Activated CD4-positive, CD25-positive, alpha-beta regulatory T cell treated with anti-CD3 and anti-CD28 coated beads, Interleukin-2, amount 50 U/mL, for 24 hours (primary cell): ENCODE data around the gene HOXD10.

ENCODE experiments used
- ATAC-seq, 2 donors: fragments of 150-1000 bp; cut with Tn5 transposase; one replicate each; pipeline ENCODE4 v1.10.0; 2021; ENCODE audit warnings: mild to moderate bottlenecking in 1 of 2, moderate library complexity in 1 of 2

The HOXD10 gene

DNA sequence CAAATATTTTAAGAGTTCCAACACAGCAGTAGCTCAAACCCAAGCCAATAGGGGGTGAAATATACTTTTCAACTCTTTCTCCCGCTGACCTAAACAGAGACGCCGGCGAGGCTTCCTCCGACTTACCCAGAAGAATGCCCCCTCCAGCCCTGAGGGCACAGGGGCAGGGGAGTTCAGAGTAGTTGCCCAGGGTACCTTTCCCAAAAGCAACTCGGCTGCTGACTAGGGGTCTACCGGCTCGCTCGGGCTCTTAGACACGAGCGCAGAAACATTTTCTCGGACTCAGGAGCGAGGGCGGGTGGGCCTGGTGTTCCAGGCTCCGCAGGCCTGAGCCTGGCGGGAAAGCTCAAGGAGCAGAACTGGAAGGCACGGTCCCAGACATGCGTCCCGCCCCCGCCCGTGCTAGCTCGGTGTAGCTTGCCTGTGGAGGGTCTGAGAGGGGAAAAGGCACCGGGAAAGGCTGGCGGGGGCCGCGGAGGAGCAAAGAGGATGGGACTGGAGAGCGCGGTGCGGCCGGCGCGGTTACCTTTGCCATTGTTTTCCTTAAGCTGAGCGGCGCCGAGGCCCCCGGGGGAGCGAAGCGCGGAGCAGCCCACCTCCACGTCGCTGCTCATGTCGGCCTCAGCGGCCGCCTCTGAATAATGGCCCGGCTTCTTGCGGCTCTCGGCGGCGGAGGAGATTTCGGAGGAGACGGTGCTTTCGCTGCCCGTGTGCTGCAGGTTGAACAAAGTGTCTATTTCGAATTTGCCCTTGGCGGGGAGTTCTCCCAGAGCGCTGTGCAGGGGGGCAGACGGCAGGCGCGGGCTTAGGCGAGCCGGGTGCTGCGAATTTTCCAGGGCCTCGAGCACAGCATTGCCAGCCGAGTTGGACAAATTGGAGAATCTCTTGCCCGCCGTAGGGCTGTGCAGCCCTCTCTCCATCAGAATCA is 33.5 kb upstream of the HOXD10 start:
- no peak for ATAC-seq

DNA sequence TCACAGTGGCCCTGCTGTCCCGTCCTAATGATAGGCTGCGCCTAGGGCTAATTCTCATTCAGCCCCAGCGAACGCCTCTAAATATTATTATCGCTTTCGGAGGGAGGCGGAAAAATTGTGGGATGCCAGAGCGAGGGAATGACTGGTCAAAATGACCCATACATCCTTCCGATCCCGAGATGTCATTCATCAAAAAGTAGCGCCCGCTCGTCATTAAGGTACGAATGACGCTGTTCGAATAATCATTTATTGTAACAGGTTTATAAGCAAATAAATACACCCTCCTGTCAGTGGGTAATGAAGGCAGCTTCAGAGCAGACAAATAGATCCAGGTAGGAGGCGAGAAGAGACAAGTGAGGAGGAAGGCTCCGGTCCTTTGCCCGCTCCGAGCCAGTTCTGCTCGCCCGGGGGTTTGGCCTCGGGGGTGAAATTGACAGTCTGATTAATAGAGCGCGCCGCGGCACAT is 32.7 kb upstream of the HOXD10 start, which contains the start of gene EVX2:
EVX2 (minus strand) TSS at position 167 of the 466 bp plus-strand sequence. CDS start 186 bp downstream, outside the sequence.
- no peak for ATAC-seq

DNA sequence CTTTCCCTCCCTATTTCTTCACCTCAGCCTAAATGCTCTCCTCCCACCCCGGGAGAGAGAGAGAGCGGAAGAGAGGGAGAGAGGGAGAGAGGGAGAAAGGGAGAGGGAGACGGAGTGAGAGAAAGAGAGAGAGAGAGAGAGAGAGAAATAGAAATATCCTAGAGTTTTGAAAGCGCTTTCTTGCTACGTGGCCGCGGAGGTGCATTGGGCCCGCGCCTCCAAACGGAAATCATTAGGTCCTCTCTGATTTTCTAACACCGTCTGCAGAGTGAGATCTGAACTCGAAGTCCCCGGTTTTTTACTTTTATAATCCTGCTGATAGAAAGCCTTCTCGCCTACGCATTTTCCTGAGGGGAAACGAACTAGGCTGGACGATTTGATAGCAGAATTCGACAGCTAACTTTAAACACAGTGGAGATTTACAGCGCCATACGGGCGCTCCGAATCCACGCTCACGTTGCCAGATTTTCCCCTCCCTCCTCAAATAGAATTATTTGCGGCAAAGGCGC is 31.9 kb upstream of the HOXD10 start:
- ATAC-seq = no peak

DNA sequence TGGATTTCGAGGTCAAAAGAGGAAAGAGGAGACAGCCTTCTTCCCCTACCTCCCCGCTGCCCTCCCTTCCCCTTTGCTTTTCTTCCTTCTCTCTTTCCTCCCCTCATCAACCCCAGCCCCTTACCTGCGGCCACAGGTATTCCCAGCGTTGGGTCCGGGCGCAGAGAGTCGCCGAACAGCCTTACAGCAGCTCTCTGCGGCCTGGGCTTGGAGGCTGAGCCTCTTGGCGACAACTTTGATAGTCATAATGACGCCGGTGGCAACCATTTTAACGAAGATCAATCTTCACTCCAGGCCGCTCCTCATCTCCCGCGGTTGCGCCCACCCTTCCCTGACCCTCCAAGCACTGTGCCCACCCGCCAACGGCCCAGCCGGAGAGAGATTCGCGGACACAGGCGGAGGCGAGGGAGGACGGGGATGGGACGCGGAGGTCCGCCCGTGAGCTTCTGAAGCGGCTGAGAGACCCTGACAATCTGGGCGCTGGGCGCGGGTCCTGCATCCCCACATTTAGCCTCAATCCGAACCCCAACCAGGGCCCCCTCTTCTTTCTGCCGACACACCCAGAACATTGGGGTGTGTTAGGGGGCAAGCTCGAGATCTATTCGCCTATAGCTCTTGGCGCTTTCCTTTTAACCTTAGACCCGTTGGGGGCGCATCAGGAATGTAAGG is 31.3 kb upstream of the HOXD10 start:
- ATAC-seq = no peak

DNA sequence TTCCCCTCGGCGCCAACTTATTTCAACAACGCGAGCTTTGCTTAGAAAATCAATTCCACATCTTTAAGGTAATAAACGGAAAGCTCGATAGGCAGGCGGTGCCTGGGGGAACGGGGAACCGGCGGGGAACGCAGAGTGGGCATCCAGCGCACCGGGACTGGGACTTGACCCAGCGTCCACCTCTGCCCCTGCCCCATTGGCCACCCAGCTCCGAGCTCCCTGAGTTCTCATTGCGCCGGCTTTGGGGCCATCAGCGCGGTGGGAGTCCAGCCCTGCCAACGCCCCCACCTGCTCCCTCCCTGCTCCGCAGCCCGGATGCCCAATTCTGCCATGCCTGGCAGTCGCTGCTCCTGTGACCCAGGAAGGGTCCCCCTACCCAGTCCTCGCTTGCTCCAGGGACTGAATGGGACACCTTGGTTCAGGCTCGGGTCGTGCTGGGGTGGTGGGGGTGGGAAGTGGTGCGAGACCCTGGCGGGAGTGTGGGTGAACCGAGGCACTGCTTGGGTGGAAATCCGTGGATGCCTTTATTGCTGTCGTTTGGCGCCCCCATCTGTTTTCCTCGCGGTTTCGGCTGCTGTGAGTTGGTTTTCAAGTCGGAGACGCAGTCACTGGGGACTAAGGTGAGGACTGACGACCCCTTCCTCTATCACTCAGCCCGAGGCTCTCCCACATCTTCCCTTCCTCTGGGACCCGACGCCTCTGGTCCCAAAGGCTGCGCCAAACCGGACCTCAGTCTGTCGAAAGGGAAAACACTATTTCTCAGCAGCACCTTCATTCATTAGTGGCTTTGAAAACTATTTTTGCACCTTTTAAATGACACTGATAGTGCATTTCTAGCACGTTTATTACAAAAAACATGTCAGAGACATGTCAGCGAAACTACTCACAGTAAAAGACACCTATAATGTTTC is 30.5 kb upstream of the HOXD10 start:
- no peak for ATAC-seq

DNA sequence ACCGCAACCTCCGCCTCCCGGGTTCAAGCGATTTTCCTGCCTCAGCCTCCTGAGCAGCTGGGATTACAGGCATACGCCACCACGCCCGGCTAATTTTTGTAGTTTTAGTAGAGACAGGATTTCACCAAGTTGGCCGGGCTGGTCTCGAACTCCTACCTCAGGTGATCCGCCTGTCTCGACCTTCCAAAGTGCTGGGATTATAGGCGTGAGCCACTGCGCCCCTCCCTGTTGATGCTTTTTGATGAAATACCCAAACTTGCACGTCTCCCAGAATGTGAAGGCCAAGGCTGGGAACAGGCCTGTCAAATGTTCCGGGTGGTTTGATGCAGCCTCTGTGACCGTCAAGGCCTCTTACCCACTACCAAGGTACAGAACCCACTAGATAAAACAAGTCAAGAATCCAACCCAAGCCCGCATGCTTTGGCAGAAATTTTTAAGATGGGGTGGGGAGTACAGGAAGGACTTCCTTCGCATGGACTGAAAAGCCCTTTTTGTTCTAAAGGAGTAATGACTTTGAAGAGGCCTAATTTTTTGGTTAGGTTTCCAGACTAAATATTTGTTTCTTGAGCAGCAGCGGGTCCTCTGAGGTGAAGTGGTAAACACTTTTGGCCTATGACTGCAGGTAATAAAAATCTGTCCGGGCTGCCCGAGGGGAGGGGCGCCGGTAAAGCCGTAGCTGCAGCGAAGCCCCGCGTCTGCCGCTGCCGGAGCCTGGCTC is 29.1 kb upstream of the HOXD10 start:
- no peak for ATAC-seq

DNA sequence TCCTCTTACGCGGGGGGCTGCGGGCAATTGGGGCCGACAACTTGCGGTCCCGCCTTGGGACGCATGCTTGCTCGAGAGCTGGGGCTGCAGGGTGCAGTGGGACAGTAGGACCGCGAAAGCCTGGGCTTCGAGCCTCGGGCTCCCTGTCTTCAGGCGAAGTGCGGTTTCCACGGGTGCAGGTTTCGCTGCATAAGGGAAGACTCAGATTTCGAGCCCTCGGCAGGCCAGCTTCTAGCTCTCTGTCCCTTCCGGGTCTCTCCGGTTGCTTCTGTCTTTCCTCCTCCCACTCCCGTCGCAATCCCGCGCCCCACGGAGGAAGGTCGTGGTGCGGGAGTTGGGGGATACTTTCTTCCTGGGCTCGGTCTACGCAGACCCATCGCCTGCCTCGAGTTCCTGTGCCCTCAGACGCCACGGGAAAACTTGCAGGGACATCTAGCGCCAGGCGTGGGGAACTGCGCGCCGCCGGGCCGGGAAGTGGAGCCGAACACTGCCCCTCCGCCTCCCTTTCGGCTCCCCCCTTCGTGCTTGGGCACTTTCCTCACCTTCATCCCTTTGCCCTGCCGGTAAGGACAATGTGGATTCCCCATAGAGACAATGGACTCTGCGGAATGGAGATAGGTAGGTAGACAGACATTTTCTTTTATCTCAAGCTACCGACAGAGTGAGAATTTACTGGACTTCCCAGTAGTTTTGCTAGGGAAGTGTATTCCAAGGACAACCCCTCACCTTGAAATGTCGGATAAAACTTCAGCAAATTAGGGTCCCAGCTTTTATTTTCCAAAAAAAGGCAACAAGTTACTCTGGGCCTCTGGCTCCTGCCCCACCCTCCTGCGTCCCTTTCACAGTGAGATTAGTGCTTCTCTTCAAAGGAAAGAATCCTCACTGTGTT is 28.3 kb upstream of the HOXD10 start:
- no peak for ATAC-seq

DNA sequence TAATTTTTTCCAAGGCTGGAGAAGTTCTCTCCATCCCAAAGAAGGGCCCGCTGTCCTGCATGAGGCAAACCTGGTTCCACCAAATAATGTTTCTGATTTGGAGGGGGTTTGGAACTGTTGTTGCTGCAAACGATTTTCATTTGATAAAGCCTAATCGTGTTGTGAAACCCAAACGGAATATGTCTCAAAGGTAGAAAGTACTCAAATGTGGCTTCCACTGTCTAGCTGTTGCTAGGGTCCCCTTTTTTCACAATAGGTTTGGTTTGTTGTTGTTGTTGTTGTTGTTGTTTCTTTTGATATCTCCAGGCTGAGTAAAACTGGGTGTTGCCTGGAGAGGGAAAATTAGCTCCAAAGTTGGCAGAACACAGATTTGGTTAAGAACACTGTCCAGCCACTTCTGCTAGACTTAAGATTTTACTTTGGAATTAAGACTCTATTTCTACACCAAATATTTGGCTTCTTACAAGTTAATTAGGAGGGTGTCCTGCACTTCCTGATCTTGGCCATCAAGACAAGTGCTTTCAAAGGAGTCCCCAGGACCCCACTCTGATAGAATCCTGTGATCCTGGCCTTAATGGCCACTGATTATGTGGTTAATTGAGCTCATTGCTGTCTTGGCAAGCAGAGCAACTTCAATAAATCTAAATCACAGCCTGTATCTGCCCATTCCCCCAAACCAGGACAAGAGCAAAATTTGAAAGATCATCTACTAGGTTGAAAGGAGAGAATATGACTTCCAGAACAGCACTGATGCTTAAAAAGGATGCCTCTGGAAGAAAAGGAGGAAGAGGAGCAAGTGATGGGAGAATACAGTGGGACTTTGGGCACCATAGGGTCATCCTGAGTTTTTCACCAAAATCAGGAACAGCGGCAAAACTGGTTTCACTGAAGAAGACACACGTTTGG is 27.4 kb upstream of the HOXD10 start:
- no peak for ATAC-seq

DNA sequence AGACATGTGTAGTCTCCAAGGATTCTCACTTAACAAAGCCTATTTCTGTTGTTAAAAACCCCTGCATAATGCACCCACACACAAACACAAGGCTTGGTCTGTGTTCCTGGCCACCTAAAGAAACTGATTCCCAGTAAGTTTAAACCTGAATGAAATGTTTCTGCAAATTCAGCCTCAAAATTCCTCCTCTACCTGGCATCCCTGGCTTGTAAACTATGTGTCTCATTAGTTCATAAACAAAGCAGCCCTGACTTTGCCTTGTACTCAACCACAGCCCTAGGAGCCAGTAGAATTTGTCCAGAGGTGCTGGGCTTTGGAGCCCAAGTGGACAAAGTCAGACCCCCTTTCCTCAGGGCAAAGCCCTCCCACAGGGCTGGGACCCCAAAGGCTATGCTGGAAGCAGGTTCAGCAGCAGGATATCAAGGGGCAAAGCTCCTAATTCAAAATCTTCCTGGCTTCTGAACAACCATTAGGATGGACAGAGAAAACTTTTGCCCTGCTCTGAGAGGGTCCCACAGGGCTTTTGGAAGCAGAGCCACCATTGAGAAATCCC is 26.7 kb upstream of the HOXD10 start:
- ATAC-seq = no peak

DNA sequence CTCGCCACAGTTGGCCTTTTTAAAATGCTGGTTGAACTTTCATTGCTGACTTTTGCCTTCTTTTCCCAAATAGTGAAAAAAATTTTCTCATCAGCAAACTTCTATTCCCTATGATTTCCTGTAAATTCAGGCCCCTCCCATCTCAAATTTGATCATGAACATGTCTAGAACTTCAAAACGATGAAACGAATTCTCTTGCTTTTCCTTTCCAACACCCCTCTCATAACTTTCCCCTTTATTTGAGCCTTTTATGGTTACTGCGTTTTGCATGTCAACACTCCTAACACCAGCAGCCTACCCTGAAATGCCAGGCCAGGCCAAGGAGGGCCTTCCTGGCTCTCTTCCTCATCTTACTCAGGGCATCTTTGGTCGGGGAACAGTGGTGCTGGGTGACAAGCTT is 25.7 kb upstream of the HOXD10 start:
- no peak for ATAC-seq

DNA sequence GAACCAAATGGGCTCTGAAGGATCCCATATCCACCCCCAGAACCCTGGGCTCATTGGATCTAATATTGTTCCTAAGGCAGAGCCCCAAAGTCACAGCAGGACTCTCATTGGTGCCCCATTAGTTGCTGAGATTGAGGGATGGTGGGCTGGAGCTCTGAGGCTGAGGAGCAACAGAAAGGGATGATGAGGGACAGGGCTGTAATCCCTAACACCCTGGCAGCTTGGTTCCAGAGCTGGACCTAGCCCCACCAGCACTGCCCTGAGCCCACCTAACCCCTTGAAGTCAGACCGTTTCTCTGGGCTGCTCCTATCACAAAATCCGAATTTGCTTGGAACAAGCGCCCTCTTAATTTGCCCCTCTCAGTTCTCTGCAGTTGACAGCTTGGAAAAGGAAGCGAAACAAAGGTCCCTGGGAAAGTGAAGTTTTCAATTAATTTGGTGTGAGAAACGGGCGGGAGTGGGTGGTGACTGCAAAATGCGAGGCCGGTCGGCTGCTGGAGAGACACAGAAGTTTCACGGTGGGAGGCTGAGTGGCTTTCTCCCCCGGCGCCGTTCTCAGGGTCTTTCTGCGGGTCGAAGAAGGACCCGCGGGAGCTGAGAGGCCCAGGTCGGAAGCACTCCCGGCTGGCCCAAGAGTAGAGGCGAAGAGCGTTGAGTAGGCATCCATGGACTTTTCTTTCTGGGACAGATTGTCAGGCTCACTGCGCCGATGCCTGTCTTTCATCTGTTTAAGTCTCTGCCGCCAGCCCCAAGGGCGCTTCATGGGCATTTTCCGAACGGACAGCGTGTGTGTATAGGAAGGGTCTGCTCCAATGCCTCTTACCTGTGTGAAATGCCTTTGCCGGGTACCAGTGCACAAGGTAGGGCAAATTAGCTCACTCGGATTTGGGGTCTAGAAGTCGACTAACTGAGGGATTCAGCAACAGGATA is 25.0 kb upstream of the HOXD10 start:
- no peak for ATAC-seq

DNA sequence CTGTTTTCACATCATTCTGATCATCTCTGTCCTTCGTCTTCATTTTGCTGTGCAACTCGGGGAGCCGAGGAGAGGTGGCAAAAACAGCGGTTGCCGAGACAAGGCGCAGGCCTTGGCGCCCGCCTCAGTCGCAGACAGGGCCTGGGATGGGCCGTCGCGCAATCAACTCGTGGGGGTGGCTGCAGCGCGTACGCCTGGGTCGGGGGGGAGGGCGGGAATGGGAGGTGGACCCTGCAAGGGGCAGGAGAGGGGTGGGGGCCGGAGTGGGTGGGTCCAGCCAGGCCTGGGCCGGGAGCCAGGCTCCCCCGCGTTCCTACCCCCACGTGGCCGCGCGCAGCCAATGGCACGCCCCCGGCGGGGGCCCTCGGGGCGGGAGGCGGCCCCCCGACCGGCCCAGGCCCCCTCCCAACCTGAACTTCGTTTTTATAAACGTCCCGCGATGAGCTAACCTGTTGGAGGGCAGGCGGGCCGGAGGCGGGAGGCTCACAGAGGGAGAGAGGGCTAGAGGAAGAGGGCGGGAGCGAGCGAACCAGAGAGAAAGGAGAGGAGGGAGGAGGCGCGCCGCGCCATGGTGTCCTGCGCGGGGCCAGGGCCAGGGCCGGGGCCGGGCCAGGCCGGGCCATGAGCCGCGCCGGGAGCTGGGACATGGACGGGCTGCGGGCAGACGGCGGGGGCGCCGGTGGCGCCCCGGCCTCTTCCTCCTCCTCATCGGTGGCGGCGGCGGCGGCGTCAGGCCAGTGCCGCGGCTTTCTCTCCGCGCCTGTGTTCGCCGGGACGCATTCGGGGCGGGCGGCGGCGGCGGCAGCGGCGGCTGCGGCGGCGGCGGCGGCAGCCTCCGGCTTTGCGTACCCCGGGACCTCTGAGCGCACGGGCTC is 24.1 kb upstream of the HOXD10 start, which contains the start of gene HOXD13:
HOXD13 (plus strand) TSS at position 452 of the 875 bp plus-strand sequence; CDS start at position 622, 170 bp downstream.
- no peak for ATAC-seq

DNA sequence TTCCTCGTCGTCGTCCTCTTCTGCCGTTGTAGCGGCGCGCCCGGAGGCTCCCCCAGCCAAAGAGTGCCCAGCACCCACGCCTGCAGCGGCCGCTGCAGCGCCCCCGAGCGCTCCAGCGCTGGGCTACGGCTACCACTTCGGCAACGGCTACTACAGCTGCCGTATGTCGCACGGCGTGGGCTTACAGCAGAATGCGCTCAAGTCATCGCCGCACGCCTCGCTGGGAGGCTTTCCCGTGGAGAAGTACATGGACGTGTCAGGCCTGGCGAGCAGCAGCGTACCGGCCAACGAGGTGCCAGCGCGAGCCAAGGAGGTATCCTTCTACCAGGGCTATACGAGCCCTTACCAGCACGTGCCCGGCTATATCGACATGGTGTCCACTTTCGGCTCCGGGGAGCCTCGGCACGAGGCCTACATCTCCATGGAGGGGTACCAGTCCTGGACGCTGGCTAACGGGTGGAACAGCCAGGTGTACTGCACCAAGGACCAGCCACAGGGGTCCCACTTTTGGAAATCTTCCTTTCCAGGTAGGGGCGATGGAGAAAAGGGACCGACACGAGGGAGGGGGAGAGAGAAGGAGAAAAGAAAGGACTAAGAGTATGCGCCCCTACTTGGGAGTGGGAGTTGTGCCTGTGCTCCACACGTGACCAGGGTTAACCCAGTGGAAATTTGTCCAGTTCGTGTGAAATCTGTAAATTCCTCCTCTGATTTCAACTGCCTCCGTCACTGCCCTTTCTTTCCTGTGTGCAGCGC is 23.3 kb upstream of the HOXD10 start:
- no peak for ATAC-seq

DNA sequence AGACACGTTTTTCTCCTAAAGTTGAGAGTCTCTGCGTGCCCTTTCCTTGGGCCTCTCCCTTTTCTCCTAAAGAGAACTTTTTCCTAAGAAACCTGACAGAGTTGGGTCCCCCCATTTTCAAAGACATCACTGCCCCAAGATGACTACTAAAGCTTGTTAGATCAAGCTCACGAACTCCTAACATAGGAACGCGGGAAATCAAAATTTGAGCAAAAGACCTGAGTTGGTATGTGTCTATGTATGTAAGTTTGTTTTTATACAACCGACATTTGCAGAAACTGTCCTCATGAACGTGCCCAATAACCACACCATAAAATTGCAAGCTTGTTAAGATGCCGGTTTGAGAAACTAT is 22.7 kb upstream of the HOXD10 start:
- ATAC-seq = no peak

DNA sequence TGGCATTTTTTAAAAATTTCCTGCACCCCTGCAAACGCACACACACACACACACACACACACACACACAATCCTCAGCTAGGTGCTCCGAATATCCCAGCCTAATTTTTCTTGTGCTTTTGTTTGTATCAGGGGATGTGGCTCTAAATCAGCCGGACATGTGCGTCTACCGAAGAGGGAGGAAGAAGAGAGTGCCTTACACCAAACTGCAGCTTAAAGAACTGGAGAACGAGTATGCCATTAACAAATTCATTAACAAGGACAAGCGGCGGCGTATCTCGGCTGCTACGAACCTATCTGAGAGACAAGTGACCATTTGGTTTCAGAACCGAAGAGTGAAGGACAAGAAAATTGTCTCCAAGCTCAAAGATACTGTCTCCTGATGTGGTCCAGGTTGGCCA is 22.2 kb upstream of the HOXD10 start:
- no peak for ATAC-seq

DNA sequence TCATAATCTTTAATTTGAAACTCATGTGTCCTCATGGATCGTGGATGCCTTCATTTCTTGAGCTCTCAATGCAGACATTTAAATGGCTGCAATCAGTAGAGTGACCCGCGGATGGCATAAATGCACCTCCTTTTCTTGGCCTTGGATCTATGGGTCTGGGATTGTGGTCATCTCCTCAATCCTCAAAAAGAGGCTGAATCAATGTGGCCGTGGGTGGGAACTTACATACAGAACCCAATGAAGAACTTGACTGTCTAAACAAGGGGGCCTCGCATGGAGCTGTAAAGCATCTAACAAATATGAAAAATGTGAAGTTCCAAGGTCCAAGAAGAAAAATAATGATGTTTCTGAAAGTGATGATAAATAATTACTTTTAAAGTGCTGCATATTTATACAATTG is 21.2 kb upstream of the HOXD10 start:
- no peak for ATAC-seq
